COLO668 (cell line): ENCODE data around the gene RHOF.
"Not testable (repeated sequence)": the region's sequence is repeated elsewhere in the genome, so short reads cannot be mapped to it uniquely, and the experiment has no call there.

Experiments used
- DNase-seq: peaks from one replicate; lab custom pipeline; 2025; ENCODE audit not compliant: unreplicated experiment; lab: John Stamatoyannopoulos, UW

The RHOF gene

DNA sequence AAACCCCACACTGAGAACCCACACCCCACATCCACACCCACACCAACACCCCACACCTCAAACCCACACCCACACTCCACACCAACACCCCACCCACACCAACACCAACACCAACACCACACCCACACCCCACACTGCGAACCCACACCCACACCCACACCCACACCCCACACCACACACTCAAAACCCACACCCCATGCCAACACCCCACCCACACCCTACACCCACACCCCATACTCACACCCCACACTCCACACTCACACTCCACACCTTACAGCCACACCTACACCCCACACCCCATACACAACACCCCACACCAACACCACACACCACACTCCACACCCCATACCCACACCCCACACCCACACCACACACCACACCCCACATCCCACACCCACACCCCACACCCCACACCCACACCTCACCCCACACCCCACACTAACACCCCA is 43.0 kb downstream of the RHOF start:
- no peak for DNase-seq

DNA sequence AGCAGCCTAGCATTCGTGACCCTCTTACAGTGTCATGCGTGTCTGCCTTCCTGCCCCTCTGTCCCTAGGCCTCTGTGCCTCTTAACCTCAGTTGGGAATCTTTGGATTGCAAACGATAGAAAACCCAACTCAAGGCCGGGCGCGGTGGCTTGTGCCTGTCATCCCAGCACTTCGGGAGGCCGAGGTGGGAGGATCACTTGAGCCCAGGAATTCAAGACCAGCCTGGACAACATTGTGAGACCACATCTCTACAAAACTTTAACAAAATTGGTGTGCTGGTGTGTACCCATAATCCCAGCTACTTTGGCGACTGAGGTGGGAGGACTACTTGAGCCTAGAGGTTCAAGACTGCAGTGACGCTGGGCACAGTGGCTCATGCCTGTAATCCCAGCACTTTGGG is 44.2 kb downstream of the RHOF start:
- DNase-seq: no peak

DNA sequence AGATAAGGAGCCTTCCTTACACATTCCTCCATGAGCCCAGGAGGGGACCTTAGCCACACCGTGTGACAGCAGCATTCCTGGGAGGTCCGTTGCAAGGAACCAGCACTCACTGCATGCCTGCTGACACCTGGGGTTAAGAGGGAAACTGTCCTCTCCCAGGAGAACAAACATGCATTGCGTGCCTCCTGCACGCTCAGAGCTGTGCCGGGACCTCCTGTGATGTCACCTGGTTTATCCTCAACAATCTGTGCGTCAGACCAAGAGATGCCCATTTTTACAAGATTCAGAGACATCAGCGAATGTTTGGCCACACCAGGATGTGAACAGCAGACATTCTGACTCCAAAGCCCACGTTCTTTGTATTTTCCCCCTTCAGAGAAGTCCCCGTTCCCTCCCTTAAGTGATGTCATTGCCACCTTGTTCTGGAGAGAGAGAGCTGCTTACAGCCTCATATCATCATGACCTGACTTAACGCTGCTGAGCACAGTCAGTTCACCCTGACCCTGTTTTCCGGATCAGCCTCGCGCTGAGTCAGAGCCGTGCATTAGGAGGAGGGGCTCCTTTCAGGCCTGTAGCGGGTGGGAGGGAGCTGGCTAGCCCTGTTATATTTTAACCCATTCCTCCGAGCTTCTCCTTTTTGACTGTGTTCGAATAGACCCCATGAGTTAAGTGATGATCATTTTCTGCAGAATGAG is 44.8 kb downstream of the RHOF start:
- DNase-seq: no peak

DNA sequence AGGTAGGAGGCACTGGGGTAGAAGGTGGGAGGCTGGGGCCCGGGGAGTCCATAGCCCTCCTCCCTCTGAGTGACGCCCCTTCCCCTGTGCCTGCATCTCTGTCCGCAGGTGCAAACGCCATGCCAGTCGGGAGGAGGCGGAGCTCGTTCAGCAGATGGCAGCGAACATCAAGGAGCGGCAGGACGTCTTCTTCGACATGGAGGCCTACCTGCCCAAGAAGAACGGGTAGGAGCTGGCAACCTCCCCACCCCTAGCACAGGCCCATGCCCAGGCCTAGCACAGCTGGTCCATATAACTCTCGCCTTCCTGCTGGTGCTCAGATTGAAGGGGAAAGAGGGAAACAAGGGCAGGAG is 45.3 kb downstream of the RHOF start:
- DNase-seq: no peak

GRCh38 chr12:121745545-121745944 is 47.9 kb downstream of the RHOF start:
- DNase-seq: not testable (repeated sequence)

DNA sequence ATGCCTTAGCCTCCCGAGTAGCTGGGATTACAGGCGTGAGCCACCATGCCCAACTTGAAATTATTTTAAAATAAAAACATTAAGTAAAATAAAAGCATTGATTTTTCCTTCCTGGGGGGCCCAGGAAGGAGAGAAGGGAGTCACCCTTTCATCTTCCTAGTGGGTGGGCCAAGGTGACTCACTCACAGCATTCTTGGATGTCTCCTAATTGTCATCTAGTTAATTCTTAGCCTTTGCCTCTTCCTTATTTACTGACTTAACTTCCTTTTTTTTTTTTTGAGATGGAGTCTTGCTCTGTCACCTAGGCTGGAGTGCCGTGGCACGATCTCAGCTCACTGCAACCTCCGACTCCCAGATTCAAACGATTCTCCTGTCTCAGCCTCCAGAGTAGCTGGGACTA is 51.7 kb downstream of the RHOF start:
- no peak for DNase-seq

DNA sequence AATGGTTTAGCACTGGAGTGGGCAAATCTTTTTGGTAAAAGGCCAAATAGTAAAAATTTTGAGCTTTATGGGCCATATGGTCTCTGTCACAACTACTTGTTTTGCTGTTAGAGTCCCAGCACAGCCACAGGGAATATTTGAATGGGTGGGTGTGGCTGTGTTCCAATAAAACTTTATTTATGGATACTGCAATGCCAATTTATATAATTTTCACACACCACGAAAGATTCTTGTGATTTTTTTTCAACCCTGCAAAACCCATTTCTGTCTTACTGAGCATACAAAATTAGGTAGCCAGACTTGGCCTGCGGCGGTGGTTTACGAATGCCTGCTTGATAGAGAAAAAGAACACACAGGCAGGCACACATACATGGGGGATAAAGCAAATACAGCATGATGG is 52.6 kb downstream of the RHOF start:
- no peak for DNase-seq

DNA sequence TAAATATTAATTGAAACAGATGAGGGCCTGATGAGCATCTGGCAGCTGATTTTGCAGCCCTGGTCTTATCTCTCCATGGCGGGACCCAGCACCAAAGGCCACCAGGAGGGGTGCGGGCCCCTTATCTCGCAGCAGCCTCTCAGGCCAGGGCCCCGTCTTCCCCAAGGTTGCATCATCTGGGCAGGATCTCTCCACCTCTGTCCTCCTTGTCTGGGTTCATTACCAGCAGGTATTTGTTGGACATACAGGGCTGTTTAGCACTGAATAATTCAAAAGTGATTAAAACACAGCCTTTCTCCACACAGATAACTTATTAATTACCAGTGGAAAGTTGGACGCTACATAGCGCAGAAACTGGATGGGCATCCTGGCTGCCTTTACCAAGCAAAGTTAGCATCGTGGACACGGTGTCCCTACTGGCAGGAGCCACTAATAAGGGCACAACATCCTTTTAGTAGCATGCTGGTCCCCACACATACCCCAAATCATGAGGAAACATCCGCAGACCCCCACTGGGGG is 55.1 kb downstream of the RHOF start:
- DNase-seq: no peak

GRCh38 chr12:121733849-121734248 is 59.6 kb downstream of the RHOF start:
- no peak for DNase-seq

DNA sequence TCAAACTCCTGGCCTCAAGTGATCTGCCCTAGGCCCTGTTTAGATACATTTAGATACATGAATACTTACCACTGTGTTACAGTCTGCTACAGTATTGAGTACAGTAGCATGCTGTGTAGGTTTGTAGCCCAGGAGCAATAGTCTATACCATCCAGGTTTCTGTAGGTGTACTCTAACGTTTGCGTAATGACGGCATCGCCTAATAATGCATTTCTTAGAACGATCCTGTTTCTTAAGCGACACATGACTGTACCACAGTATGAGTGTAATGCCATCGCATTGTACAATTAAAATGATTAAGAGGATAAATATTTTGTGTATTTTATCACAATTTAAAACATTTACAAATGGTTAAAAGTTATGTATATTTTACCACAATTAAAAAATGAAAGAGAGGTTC is 62.0 kb downstream of the RHOF start:
- no peak for DNase-seq

DNA sequence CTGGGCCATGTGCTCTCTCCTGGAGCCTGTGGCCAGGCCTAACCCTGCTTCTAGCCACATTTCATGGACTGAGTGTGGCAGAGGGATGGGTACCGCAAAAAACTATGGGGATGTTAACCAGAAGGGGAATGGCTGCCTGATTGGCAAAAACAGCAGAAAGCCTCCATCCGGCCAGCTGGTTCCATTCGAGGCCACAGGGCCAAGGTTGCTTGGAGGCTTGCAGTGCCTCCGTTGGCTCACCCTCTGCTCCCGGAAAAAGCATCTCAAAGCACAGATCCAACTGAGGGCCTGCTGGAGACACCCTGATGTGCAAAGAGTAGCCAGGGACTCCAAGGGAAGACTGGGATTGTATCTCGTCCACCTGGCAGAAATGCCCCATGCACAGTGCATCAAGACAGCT is 64.5 kb downstream of the RHOF start:
- DNase-seq: no peak
